Frontal cortex (tissue), 4 donors: Measurements from ENCODE around the gene FBXW2. TPM values are rescaled to one million over a fixed set of nuclear protein-coding genes. Genes with fewer than 3 reads are reported as not detected.
"Not testable (repeated sequence)": the region's sequence is repeated elsewhere in the genome, so short reads cannot be mapped to it uniquely, and the experiment has no call there.

Source experiments
- DNase-seq, 2 donors: peaks; one replicate each; pipeline ENCODE4 v3.0.0; 2012; ENCODE audit warnings: low spot score in 2 of 2
- FAIRE-seq: peaks from 2 replicates; lab custom pipeline; 2012; peaks lifted over from hg19 to GRCh38; lab: Jason Lieb, UNC
- total RNA-seq: library from RNA; depleted of rRNA; stranded (reverse); fragments of >200 nt; gene quantifications from one replicate; pipeline ENCODE4 v1.2.3, GENCODE V29; 2014
- donor health status: control.
- donor health status: control.
- donor health status: control.

FBXW2 gene
- total RNA-seq, 1 donor from 2014 or later = 39.9 TPM

GRCh38 chr9:120755044-120755443, 38.2 kb downstream of the FBXW2 start:
- FAIRE-seq (no peak), DNase-seq (no peak)

DNA sequence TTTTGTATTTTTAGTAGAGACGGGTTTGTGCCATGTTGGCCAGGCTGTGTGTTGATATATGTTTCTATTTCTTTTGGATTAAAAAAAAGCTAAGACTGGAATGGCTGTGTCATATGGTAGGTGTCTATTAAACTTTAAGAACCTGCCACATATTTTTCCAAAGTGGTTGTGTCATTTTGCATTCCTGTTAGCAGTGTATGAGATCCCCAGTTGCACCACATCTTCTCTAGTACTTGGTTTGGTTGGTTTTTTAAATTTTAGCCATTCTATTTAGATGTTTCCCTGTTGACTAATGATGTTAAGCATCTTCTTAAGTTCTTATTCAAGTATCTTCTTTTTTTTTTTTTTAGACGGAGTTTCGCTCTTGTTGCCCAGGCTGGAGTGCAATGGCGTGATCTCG, 42.8 kb downstream of the FBXW2 start:
- FAIRE-seq (no peak), DNase-seq (no peak)

DNA sequence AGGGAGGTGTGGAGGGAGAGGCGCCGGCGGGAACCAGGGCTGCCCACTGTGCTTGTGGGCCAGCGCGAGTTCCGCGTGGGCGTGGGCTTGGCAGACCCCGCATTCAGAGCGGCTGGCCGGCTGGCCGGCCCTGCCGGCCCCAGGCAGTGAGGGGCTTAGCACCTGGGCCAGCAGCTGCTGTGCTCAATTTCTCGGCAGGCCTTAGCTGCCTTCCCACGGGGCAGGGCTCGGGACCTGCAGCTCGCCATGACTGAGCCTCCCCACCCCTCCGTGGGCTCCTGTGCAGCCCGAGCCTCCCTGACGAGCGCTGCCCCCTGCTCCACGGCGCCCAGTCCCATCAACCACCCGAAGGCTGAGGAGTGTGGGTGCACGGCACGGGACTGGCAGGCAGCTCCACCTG, 46.9 kb downstream of the FBXW2 start:
- not testable (repeated sequence) for DNase-seq, FAIRE-seq

GRCh38 chr9:120745278-120745677, 47.9 kb downstream of the FBXW2 start:
- FAIRE-seq (no peak), DNase-seq (no peak)

GRCh38 chr9:120742951-120743416, 50.2 kb downstream of the FBXW2 start:
- DNase-seq (peak; percentile 29 to 33), FAIRE-seq (no peak)

DNA sequence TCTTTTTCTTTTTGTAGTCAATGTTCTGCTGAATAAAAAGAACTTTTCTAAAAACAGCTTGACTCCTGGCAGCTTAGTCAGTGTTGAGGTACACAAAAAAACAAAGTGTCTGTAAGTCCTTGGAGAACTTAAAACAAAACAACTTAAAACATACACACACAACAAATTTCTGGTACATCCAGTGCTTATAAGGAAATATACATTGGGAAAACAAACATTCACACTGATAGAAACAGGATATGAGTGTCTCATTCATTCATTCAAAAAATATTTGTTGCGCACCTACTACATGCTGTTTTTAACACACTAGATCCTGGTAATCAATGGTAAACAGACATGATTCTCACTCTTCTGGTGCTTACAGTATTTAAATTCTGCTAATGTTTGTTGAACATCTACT, 51.5 kb downstream of the FBXW2 start:
- no peak for DNase-seq
- FAIRE-seq = no peak

GRCh38 chr9:120741191-120741590, 52.0 kb downstream of the FBXW2 start:
- DNase-seq (no peak), FAIRE-seq (no peak)

GRCh38 chr9:120740132-120740531, 53.1 kb downstream of the FBXW2 start:
- FAIRE-seq = no peak
- no peak for DNase-seq

DNA sequence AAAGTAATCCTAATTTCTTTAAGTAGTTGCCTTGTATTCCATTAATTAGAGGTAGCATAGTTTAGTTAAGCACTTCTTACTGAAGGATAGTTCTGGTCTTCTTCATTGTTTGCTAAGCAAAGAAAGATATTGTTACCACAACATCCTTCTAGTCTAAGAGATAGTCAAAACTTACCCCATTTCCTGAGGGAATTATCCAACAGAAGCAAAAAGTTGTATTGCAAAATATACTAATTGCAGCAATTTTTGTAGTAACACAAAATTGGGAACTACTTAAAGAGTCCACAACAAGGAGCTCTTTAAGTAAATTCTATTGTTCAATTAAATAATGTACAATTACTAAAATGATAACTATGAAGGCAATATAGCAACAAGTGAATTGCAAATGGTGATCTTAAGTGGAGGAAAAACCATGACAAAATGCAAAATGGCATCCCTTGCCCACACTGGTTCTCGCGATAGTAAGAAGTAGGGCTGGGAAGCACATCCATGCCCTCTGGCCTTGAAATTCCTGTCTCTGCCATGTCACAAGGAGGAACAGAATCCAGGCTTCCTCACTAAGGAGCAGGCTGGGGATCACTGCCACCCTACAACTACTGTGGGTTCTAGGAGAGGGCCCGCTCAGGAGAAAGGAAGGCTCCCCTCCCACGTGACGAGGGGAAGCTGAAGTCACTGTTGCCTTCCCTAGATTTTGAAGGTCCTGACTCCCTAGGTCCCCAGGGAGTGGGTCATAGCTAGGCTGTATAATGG, 55.6 kb downstream of the FBXW2 start:
- no peak for DNase-seq
- no peak for FAIRE-seq

- DNase-seq (no peak), FAIRE-seq (no peak)
These were observed 56.3 kb downstream of the FBXW2 start for GRCh38 chr9:120736881-120737280.

DNA sequence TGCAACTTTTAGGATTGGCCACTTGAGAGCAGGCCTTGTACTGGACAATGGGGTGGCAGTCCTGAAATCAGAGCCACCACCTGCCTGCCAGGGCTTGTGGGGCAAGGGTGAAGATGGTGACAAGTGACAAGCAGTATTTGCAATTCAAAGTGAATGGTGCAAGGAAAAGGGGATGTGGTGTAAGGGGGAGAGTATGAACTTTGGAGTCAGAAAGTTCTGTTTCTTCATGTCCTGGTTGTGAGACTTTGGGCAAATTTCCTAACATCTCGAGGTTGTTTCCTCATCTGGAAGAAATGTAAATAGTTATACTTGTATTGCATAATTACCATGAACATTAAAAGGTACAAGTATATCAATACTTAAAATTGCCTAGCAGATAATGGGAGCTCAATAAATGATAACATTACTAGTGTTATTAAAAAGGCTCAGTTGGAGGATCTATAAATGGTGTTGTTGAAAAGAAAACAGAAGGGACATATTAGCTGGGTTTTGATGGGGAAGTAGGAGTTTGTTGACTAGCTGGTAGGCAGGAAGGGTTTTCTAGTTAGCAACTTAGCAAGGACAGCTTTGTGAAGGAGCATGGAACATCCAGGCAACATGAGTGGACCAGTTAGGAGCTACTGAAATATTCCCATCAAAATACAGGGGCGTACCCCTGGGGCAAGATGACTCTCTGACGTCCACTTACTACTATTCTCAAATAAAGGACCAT, 57.6 kb downstream of the FBXW2 start:
- no peak for FAIRE-seq
- DNase-seq = no peak

- no peak for FAIRE-seq
- no peak for DNase-seq
These were observed 58.4 kb downstream of the FBXW2 start for GRCh38 chr9:120734607-120735410.

GRCh38 chr9:120733190-120733589, 60.0 kb downstream of the FBXW2 start:
- no peak for DNase-seq
- no peak for FAIRE-seq

- no peak for DNase-seq
- FAIRE-seq = no peak
These were observed 62.3 kb downstream of the FBXW2 start for GRCh38 chr9:120730654-120731514.

- FAIRE-seq (no peak), DNase-seq (no peak)
These were observed 63.4 kb downstream of the FBXW2 start for GRCh38 chr9:120729791-120730241.

DNA sequence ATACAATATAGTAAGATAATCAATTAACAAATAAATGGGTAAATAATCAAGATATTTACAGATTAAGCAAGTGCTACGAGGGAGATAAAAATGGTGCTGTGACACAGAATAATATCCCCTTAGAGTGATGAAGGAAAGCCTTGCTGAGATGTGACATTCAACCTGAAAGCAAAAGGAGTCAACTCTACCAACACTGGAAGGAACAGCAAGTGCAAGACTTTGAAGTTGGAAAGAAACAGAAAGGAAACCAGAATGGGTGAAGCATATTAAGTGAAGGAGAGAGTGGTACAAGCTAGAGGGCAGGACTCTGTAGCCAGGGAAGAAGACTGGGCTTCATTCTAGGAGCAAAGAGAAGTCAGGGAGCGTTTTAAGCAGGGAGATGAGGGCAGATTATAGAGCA, 66.7 kb downstream of the FBXW2 start:
- DNase-seq (no peak), FAIRE-seq (no peak)

GRCh38 chr9:120725907-120726306, 67.3 kb downstream of the FBXW2 start:
- FAIRE-seq (no peak), DNase-seq (no peak)

DNA sequence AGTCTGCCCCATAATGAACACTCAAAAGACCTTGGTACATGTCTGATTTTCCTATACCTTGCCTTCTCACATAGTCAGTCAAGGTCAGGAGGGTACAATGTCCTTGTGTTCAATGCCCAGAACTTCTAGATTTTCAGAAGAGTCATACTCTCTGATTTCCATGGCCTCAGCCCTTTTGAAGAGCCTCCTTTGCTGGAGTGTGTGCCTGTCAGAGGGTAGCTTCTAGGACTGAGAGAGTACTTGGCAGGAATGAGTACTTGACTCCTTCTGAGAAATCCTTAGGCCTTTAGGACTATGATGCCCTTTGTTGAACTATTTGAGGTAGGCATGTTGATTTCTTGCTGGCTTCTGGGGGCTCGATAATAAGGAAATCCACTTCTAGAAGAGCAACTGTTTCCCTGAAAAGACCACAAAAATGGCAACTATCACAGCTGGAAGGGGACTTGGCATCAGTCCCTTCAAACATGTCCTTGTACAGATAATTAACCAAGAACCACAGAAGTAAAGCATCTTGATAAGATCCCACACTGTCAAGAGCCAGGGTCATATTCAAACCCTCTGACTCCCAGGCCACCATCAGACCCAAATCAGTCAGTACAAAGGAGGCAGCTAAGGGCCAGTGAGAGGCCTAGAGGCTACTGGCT, 68.3 kb downstream of the FBXW2 start:
- no peak for FAIRE-seq
- no peak for DNase-seq

GRCh38 chr9:120723565-120723964, 69.7 kb downstream of the FBXW2 start:
- DNase-seq (no peak), FAIRE-seq (no peak)
